H1 (cell line): ENCODE results near the gene PHF13.

Experiments
- CEBPB ChIP-seq: IDR thresholded peaks from 2 replicates; pipeline ENCODE4 v1.6.1; 2012; ENCODE audit warnings: low read depth, low read length
- EZH2 ChIP-seq: fragments of 200-600 bp; sonication (generic); IDR thresholded peaks from 2 replicates; pipeline ENCODE4 v1.7.1; 2012; ENCODE audit warnings: low read depth, mild to moderate bottlenecking, moderate library complexity, low read length, inconsistent platforms; ENCODE audit not compliant: severe bottlenecking
- POLR2A ChIP-seq, 2 experiments: IDR thresholded peaks; 1 replicate in 1 of 2; 2 replicates in 1 of 2; pipeline ENCODE4 v1.6.1; 2011; ENCODE audit warnings: low read depth in 2 of 2, low read length in 2 of 2, mild to moderate bottlenecking in 2 of 2; ENCODE audit errors: control extremely low read depth in 1 of 2
- POLR2AphosphoS5 ChIP-seq: IDR thresholded peaks from 2 replicates; pipeline ENCODE4 v1.6.1; 2011; ENCODE audit warnings: low read depth, low read length
- RNF2 ChIP-seq: fragments of 200-900, 300-1000 bp; sonication (generic); IDR thresholded peaks from 2 replicates; pipeline ENCODE4 v1.7.1; 2016; ENCODE audit warnings: borderline replicate concordance, low read depth, mild to moderate bottlenecking, antibody characterized with exemption, low read length; ENCODE audit not compliant: poor library complexity, severe bottlenecking; ENCODE audit errors: missing control alignments
- SIN3A ChIP-seq, 2 experiments: IDR thresholded peaks in 1 of 2; conservative IDR thresholded peaks in 1 of 2; 2 replicates each; pipeline ENCODE4 v1.6.1; 2011 to 2012; ENCODE audit warnings: low read length in 2 of 2, improper control_type of control experiment in 1 of 2, low read depth in 1 of 2, mild to moderate bottlenecking in 1 of 2
- SIX5 ChIP-seq: IDR thresholded peaks from 2 replicates; pipeline ENCODE4 v1.6.1; 2011; ENCODE audit warnings: mild to moderate bottlenecking, low read depth, low read length
- SP2 ChIP-seq: IDR thresholded peaks from 2 replicates; pipeline ENCODE4 v1.6.1; 2012; ENCODE audit warnings: mild to moderate bottlenecking, low read length, inconsistent platforms
- TAF1 ChIP-seq: IDR thresholded peaks from 2 replicates; pipeline ENCODE4 v1.6.1; 2011; ENCODE audit warnings: mild to moderate bottlenecking, low read depth, low read length
- ZNF274 ChIP-seq: IDR thresholded peaks from 2 replicates; pipeline ENCODE4 v1.7.0; 2012; ENCODE audit warnings: low read length, borderline replicate concordance; ENCODE audit errors: extremely low read depth
- TF ChIP-seq, protein P1 (sequence below): IDR thresholded peaks from 2 replicates; pipeline ENCODE4 v1.6.1; 2012; ENCODE audit warnings: inconsistent platforms
- TF ChIP-seq, protein P2 (sequence below), 3 experiments: IDR thresholded peaks; 1 replicate in 2 of 3; 2 replicates in 1 of 3; pipeline versions ENCODE4 v1.5.1 to v1.6.1; 2011; ENCODE audit warnings: low read length in 3 of 3, mild to moderate bottlenecking in 3 of 3, inconsistent platforms in 2 of 3, low read depth in 1 of 3, moderate library complexity in 1 of 3; ENCODE audit not compliant: insufficient read depth in 1 of 3; ENCODE audit errors: control extremely low read depth in 1 of 3
- TF ChIP-seq, protein P3 (sequence below): IDR thresholded peaks from 2 replicates; pipeline ENCODE4 v1.6.1; 2011; ENCODE audit warnings: low read depth, mild to moderate bottlenecking, low read length; ENCODE audit not compliant: insufficient read depth

DNA sequence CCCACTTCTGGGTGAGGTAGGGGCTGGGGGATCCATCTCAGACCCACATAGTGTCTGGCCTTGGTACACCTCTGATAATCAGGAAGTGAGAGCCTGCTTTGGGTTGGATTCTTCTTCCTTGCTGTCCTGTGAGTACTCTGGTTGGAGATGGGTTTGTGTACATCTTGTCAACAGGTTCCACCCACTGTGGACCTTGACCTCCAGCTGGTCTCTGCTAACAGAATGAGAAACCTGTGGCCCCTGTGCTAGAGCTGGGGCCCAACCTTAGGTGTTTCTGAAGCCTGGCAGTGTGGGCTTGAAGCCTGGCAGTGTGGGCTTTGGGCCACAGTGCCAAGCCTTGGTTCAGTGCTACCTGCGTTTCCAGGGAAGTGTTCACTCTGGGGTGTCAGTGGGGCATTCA lies 31.2 kb upstream of the PHF13 start:
- TF ChIP-seq, protein P1, sequence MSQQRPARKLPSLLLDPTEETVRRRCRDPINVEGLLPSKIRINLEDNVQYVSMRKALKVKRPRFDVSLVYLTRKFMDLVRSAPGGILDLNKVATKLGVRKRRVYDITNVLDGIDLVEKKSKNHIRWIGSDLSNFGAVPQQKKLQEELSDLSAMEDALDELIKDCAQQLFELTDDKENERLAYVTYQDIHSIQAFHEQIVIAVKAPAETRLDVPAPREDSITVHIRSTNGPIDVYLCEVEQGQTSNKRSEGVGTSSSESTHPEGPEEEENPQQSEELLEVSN = no peak
- TF ChIP-seq POLR2A (IDR thresholded peaks at IDR 0.05; ENCODE audit: control extremely low read depth in 1 of 2, low read depth in 2 of 2, low read length in 2 of 2) (no peak), TAF1 (no peak), SP2 (no peak), RNF2 (no peak), POLR2AphosphoS5 (no peak), ZNF274 (no peak), CEBPB (no peak), SIX5 (no peak), SIN3A (conservative IDR thresholded peaks at IDR 0.05 in 1 of 2, IDR thresholded peaks at IDR 0.05 in 1 of 2; ENCODE audit: low read depth in 1 of 2, low read length in 2 of 2) (no peak), EZH2 (no peak)
- TF ChIP-seq, protein P2, sequence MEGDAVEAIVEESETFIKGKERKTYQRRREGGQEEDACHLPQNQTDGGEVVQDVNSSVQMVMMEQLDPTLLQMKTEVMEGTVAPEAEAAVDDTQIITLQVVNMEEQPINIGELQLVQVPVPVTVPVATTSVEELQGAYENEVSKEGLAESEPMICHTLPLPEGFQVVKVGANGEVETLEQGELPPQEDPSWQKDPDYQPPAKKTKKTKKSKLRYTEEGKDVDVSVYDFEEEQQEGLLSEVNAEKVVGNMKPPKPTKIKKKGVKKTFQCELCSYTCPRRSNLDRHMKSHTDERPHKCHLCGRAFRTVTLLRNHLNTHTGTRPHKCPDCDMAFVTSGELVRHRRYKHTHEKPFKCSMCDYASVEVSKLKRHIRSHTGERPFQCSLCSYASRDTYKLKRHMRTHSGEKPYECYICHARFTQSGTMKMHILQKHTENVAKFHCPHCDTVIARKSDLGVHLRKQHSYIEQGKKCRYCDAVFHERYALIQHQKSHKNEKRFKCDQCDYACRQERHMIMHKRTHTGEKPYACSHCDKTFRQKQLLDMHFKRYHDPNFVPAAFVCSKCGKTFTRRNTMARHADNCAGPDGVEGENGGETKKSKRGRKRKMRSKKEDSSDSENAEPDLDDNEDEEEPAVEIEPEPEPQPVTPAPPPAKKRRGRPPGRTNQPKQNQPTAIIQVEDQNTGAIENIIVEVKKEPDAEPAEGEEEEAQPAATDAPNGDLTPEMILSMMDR (IDR thresholded peaks at IDR 0.05; ENCODE audit: control extremely low read depth in 1 of 3, insufficient read depth in 1 of 3, low read depth in 1 of 3, low read length in 3 of 3) = no peak
- TF ChIP-seq, protein P3, sequence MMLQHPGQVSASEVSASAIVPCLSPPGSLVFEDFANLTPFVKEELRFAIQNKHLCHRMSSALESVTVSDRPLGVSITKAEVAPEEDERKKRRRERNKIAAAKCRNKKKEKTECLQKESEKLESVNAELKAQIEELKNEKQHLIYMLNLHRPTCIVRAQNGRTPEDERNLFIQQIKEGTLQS = no peak
